Vagina (tissue), 2 donors: ENCODE results near the gene DUSP28. TPM values are rescaled to one million over a fixed set of nuclear protein-coding genes. Genes with fewer than 3 reads are reported as not detected.

ENCODE experiments used
- DNase-seq, 2 donors: peaks; one replicate each; pipeline ENCODE4 v3.0.0-alpha.2; 2017; ENCODE audit errors: extremely low spot score in 2 of 2
- H3K27ac ChIP-seq: fragments of 200-600 bp; sonication (generic); one replicate; pipeline ENCODE4 v1.5.1; 2019
- H3K27me3 ChIP-seq: fragments of 200-600 bp; sonication (generic); one replicate; pipeline ENCODE4 v1.5.1; 2019
- H3K36me3 ChIP-seq, 2 donors: fragments of 200-600 bp; sonication (generic); one replicate each; pipeline ENCODE4 v1.5.1; 2017 to 2019
- H3K4me1 ChIP-seq: fragments of 200-600 bp; sonication (generic); one replicate; pipeline ENCODE4 v1.5.1; 2019
- H3K4me3 ChIP-seq, 2 donors: fragments of 200-600 bp; sonication (generic); 1 replicate in 1 of 2; 2 replicates in 1 of 2; pipeline ENCODE4 v1.5.1; 2016 to 2019
- H3K9me3 ChIP-seq: fragments of 200-600 bp; sonication (generic); one replicate; pipeline ENCODE4 v1.5.1; 2019
- POLR2A ChIP-seq, 2 donors: fragments of 450-650 bp; IDR thresholded peaks; one replicate each; pipeline ENCODE4 v1.6.1; 2017; ENCODE audit warnings: antibody characterized with exemption in 2 of 2, mild to moderate bottlenecking in 2 of 2, moderate library complexity in 2 of 2
- POLR2AphosphoS5 ChIP-seq, 2 donors: sonication (generic); formaldehyde crosslinking; IDR thresholded peaks; one replicate each; pipeline ENCODE4 v1.9.0; 2017; ENCODE audit warnings: antibody characterized with exemption in 2 of 2, mild to moderate bottlenecking in 2 of 2, low read depth in 1 of 2; ENCODE audit not compliant: insufficient read depth in 1 of 2
- intact Hi-C: fragments of 100-400 bp; cut with DNase I; formaldehyde crosslinking; loops from one replicate; pipeline ENCODE4 v1.15.1; 2023
- total RNA-seq: library from RNA; depleted of rRNA; stranded (reverse); fragments of >200 nt; gene quantifications from one replicate; pipeline ENCODE4 v1.2.3, GENCODE V29; 2016
- TF ChIP-seq, protein P1 (sequence below), 3 experiments: fragments of 450-650 bp in 2 of 3; fragments of 200-600 bp in 1 of 3; sonication (generic) in 1 of 3; IDR thresholded peaks; one replicate each; pipeline ENCODE4 v1.5.1; 2017 to 2019; ENCODE audit warnings: antibody characterized with exemption in 3 of 3, mild to moderate bottlenecking in 2 of 3, moderate library complexity in 2 of 3

DUSP28 gene
- total RNA-seq, 1 donor from 2014 or later, result 5.9 TPM

GRCh38 chr2:240586198-240586918 is 26.2 kb downstream of the DUSP28 start, which contains the start of gene CAPN10:
CAPN10 (plus strand) TSS chr2:240586734; CDS start chr2:240586912, 178 bp downstream.
- intact Hi-C loops, result no loop called here
- peak in 1 of 2 donors; percentile 97 for DNase-seq

GRCh38 chr2:240586919-240587800 is 27.0 kb downstream of the DUSP28 start:
- H3K4me1 ChIP-seq, result peaks cover 43% of the 10 kb centered on the region
- H3K4me3 ChIP-seq, result peak overlapping the region; percentile 77 to 96
- peaks cover 0 to 21% of the 10 kb centered on the region in 2 donors for H3K36me3 ChIP-seq
- TF ChIP-seq POLR2AphosphoS5 (IDR thresholded peaks at IDR 0.05; ENCODE audit: insufficient read depth in 1 of 2, low read depth in 1 of 2) (no peak), POLR2A (IDR thresholded peaks at IDR 0.05) (no peak)
- TF ChIP-seq, protein P1, sequence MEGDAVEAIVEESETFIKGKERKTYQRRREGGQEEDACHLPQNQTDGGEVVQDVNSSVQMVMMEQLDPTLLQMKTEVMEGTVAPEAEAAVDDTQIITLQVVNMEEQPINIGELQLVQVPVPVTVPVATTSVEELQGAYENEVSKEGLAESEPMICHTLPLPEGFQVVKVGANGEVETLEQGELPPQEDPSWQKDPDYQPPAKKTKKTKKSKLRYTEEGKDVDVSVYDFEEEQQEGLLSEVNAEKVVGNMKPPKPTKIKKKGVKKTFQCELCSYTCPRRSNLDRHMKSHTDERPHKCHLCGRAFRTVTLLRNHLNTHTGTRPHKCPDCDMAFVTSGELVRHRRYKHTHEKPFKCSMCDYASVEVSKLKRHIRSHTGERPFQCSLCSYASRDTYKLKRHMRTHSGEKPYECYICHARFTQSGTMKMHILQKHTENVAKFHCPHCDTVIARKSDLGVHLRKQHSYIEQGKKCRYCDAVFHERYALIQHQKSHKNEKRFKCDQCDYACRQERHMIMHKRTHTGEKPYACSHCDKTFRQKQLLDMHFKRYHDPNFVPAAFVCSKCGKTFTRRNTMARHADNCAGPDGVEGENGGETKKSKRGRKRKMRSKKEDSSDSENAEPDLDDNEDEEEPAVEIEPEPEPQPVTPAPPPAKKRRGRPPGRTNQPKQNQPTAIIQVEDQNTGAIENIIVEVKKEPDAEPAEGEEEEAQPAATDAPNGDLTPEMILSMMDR (IDR thresholded peaks at IDR 0.05), result no peak
- H3K27me3 ChIP-seq, result no peaks in the 10 kb centered on the region
- peak overlapping the region; percentile 90 for H3K27ac ChIP-seq
- intact Hi-C loops, result no loop called here
- DNase-seq, result no peak
- H3K9me3 ChIP-seq, result no peaks in the 10 kb centered on the region

More at GRCh38 chr2:240586198-240586918, 26.2 kb downstream of the DUSP28 start, which contains the start of gene CAPN10:
- Histone ChIP-seq H3K27me3 (no peaks in the 10 kb centered on the region), H3K36me3 (peaks cover 0 to 22% of the 10 kb centered on the region in 2 donors), H3K27ac (peak within 1 kb of the TSS; percentile 90), H3K9me3 (no peaks in the 10 kb centered on the region), H3K4me1 (peaks cover 43% of the 10 kb centered on the region), H3K4me3 (peak within 1 kb of the TSS; percentile 77 to 96)
- TF ChIP-seq POLR2A (IDR thresholded peaks at IDR 0.05) (no peak), POLR2AphosphoS5 (IDR thresholded peaks at IDR 0.05; ENCODE audit: insufficient read depth in 1 of 2, low read depth in 1 of 2) (peak; percentile 91 to 94)
- TF ChIP-seq, protein P1 (IDR thresholded peaks at IDR 0.05), result peak in 1 of 3 experiments; percentile 10

DNA sequence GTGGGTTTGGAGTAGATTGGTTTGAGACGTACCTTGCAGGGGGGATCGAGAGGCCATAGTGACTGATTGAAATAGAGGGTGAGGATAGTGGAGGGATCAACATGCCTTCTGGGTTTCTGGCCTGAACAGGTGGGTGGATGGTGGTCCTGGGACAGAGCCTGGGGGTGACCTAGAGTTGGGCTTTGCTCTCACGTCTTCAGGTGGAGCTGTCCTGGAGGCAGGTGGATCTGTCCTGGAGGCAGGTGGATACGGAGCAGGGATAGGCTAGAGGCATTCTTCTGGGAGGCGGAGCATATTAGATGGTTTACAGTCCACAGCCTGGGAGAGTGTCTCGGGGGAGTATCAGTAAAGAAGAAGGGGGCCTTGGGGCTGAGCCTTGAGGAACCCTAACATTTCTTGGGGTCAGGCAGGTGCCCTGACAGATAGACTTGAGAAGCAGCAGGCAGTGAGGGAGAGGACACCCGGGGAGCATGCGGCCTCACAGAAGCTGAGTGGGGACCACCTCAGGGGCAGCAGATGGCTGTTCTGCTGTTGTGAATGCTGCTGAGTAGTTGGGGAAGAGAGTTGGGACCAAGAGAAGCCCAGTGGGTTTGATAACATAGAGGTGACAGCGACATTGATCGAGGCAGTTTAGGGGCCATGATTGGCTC is 28.0 kb downstream of the DUSP28 start:
- DNase-seq, result no peak
- no peaks in the 10 kb centered on the region for H3K27me3 ChIP-seq
- H3K36me3 ChIP-seq, result peaks cover 0 to 21% of the 10 kb centered on the region in 2 donors
- peaks cover 43% of the 10 kb centered on the region for H3K4me1 ChIP-seq
- H3K9me3 ChIP-seq, result no peaks in the 10 kb centered on the region
- peak overlapping the region; percentile 77 to 96 for H3K4me3 ChIP-seq
- intact Hi-C loops, result no loop called here
- TF ChIP-seq, protein P1 (IDR thresholded peaks at IDR 0.05), result no peak
- TF ChIP-seq POLR2AphosphoS5 (IDR thresholded peaks at IDR 0.05; ENCODE audit: insufficient read depth in 1 of 2, low read depth in 1 of 2), result no peak
- TF ChIP-seq POLR2A (IDR thresholded peaks at IDR 0.05), result no peak
- H3K27ac ChIP-seq, result no peak overlapping the region

DNA sequence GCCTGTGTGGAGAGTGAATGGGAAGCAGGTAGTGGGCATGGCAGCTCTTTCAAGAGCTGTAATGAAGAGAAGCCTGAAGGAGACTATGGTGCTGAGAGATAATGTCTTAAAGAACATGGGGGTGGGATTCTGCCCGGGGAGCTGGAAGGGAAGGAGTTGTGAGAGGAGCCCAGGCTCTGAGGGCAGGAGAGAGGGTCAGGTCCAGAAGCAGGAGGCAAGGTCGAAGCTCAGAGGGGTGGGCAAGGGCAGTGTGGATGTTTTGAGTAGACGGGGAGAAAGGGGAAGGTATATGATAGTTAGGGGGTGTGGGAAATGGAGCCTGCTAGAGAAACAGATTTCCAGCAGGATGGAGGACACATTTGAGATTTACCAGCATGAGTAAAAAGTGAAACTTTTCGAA is 28.5 kb downstream of the DUSP28 start:
- no peak for DNase-seq
- TF ChIP-seq POLR2A (IDR thresholded peaks at IDR 0.05) (no peak), POLR2AphosphoS5 (IDR thresholded peaks at IDR 0.05; ENCODE audit: insufficient read depth in 1 of 2, low read depth in 1 of 2) (no peak)
- TF ChIP-seq, protein P1 (IDR thresholded peaks at IDR 0.05), result no peak
- Histone ChIP-seq H3K27ac (no peak overlapping the region), H3K4me3 (no peak overlapping the region), H3K9me3 (no peaks in the 10 kb centered on the region), H3K27me3 (no peaks in the 10 kb centered on the region), H3K4me1 (peaks cover 43% of the 10 kb centered on the region), H3K36me3 (peaks cover 0 to 21% of the 10 kb centered on the region in 2 donors)
- intact Hi-C loops, result no loop called here
